ENCODE measurements around the gene SIRT1. TPM values are rescaled to one million over a fixed set of nuclear protein-coding genes. Genes with fewer than 3 reads are reported as not detected.
"Not testable (repeated sequence)": the region's sequence is repeated elsewhere in the genome, so short reads cannot be mapped to it uniquely, and the experiment has no call there.

Gene SIRT1
- total RNA-seq, 1 donor from 2014 or later = 27.8 TPM

DNA sequence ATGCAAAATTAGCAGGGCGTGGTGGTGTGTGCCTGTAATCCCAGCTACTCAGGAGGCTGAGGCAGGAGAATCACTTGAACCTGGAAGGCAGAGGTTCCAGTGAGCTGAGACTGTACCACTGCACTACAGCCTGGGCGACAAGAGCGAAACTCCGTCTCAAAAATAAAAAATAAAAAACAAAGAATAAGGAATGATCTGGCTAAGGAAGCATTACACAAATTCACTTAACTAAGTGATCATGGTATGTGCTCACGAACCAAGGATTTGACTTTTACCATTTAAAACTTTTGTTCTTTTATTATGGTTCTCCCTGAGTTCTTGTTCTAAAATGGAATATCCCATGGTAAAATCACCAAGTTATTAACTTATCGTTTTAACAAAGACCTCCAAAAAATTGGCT lies 71.2 kb downstream of the SIRT1 start:
- Mint-ChIP-seq H3K4me1 (no peaks in the 10 kb centered on the region), H3K4me3 (no peak overlapping the region), H3K27ac (no peak overlapping the region), H3K27me3 (no peaks in the 10 kb centered on the region), H3K9me3 (no peaks in the 10 kb centered on the region), H3K36me3 (ENCODE audit: low read depth) (peaks cover 31% of the 10 kb centered on the region)
- DNase-seq = no peak
- intact Hi-C loops (cut with micrococcal nuclease) = no loop called here

GRCh38 chr10:67959839-67960476 lies 75.5 kb downstream of the SIRT1 start:
- H3K27me3 Mint-ChIP-seq = no peaks in the 10 kb centered on the region
- no peaks in the 10 kb centered on the region for H3K4me1 Mint-ChIP-seq

GRCh38 chr10:67965456-67965855 lies 81.0 kb downstream of the SIRT1 start:
- Mint-ChIP-seq H3K27ac (no peak overlapping the region), H3K4me3 (no peak overlapping the region), H3K4me1 (peaks cover 2% of the 10 kb centered on the region)

More at GRCh38 chr10:67959839-67960476, 75.5 kb downstream of the SIRT1 start:
- no peak overlapping the region for H3K4me3 Mint-ChIP-seq
- no peak overlapping the region for H3K27ac Mint-ChIP-seq
- intact Hi-C loops (cut with micrococcal nuclease) = no loop called here
- peaks cover 26% of the 10 kb centered on the region for H3K36me3 Mint-ChIP-seq (ENCODE audit: low read depth)
- no peak for DNase-seq
- H3K9me3 Mint-ChIP-seq = no peaks in the 10 kb centered on the region

DNA sequence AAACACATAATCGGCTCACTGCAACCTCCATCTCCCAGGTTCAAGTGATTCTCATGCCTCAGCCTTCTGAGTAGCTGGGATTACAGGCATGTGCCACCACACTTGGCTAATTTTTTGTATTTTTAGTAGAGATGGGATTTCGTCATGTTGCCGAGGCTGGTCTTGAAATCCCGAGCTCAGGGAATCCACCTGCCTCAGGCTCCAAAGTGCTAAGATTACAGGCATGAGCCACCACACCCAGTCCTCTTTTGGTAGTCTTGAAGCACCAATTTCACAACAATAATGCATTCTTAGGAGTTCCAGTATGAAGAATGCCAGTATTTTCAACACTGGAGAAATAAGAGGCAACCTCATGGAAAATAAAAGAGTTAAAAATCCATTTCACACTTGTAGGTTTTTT lies 81.6 kb downstream of the SIRT1 start:
- H3K27me3 Mint-ChIP-seq; H3K27ac Mint-ChIP-seq; H3K4me3 Mint-ChIP-seq; DNase-seq; H3K9me3 Mint-ChIP-seq; intact Hi-C loops (cut with micrococcal nuclease); H3K4me1 Mint-ChIP-seq: not testable (repeated sequence)
- peaks cover 54% of the 10 kb centered on the region for H3K36me3 Mint-ChIP-seq (ENCODE audit: low read depth)

More at GRCh38 chr10:67965456-67965855, 81.0 kb downstream of the SIRT1 start:
- intact Hi-C loops (cut with micrococcal nuclease) = no loop called here
- peaks cover 55% of the 10 kb centered on the region for H3K36me3 Mint-ChIP-seq (ENCODE audit: low read depth)
- no peaks in the 10 kb centered on the region for H3K27me3 Mint-ChIP-seq
- no peak for DNase-seq
- H3K9me3 Mint-ChIP-seq = no peaks in the 10 kb centered on the region

Other genes with a start within 250 kb of the SIRT1 start
- not detected in 2 replicates for gene CTNNA3, start 188.5 kb upstream of the SIRT1 start, total RNA-seq
- gene DNAJC12, start 46.5 kb upstream of the SIRT1 start, total RNA-seq = 23.8 and 24.2 TPM in 2 replicates
- 45.2 and 49.1 TPM in 2 replicates for gene HERC4, start 190.6 kb downstream of the SIRT1 start, total RNA-seq
- gene MYPN, start 224.8 kb downstream of the SIRT1 start, total RNA-seq = not detected in 2 replicates